NOMO-1 treated with dmso at 0.1 percent for 144 hours (cell line): ENCODE measurements around the gene AGBL1.

ENCODE experiments used
- DNase-seq: peaks from one replicate; lab custom pipeline; 2025; ENCODE audit not compliant: unreplicated experiment; lab: John Stamatoyannopoulos, UW

The AGBL1 gene

DNA sequence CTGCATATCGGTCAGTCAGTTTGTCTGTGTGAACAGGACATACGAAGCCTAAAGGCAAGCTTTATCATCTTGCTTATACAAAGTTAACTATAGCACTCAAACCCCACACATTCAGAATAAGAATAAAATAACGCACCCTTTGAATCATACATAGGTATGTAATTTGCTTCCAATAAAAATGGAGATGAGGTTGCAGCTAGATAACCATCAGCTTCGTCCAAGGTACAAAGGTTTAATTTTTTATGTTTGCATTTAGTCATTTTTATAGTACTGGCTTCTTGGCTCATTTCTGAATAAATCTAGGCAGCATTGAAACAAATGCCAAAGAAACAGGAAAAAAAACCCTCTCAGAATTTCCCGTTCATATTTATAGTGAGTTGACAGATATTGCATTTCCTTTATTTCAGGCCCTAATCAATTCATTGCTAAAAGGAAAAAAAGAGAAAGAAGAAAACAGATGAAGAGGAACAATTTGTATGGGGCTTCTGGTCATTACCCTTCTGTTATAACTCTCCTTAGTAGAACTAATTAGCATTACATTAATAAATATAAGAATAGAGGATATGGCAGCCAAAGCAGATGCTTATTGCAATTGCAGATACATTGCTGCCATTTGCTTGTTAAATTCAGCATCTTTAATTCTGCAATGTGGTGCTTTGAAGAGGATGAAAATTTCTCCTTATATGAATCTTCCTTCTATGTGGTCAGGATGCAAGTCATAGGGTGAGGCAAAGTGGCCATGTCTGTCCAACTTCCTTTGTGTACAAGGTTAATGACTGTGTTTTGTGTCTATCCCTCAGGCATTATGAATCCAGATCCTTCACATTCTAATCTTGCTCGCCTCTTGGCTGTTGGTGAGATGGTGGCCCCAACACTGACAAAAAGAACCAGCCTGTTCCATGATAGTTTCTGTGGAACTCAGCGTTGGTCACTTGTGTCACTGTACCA is 550.0 kb downstream of the AGBL1 start:
- DNase-seq = no peak

DNA sequence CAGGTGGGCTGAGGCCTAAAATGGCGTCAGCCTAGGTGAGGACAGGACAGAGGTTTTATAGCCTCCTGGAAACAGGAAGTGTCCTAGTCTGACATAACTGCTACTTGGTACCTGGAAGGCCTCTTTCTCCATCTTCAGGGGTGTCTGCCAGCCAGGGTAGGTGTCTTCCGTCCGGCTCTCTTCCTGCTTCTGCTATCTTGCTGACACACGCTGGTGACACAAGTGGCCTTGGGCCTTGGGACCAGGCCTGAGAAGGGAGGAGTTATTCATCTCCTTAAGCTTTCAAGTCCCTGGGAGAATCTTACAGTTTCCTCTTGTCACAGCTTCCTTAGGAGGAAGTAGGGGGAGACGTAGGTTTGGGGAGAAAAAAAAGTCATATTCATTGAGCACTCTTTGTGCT is 551.3 kb downstream of the AGBL1 start:
- DNase-seq = no peak

DNA sequence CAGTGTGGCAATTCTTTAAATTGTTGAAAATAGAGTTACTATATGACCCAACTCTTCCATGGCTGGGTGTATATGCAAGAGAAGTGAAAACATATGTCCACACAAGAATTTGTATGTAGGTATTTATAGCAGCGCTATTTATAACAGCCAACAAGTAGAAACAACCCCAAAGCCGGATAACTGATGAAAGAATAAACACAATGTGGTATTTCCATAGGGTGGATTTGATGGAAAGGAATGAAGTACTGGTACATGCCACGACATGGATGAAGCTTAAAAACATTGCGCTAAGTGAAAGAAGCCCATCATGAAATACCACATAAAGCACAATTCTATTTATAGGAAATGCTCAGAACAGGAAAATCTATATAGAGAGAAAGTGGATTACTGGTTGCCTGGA is 554.5 kb downstream of the AGBL1 start:
- no peak for DNase-seq

DNA sequence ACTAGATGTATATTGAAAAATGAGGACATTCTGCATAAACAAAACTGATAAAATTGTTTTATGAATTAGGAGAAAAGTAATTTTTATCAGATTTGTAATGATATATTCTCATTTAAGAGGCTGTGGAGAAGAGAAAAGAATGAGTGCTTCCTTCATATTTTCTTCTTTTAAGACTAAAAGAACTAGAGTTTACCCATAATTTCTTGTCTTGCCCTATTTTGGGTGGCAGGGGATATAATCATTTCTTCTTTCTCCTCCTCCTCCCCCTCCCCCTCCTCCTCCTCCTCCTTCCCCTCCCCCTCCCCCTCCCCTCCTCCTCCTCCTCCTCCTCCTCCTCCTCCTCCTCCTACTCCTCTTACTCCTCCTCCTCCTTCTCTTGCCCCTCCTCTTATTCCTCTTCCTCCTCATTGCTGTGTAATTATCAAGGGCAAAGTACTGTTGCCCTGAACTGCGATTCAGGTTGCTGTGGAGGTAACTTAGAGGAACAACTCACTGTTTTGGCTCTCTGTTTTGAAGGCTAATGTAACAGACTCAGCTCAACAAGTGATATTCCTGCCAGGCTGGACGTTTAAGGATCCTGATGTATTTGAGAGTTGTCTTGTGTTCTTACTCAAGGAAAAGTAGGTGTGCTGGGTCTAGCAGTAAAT is 555.4 kb downstream of the AGBL1 start:
- no peak for DNase-seq

DNA sequence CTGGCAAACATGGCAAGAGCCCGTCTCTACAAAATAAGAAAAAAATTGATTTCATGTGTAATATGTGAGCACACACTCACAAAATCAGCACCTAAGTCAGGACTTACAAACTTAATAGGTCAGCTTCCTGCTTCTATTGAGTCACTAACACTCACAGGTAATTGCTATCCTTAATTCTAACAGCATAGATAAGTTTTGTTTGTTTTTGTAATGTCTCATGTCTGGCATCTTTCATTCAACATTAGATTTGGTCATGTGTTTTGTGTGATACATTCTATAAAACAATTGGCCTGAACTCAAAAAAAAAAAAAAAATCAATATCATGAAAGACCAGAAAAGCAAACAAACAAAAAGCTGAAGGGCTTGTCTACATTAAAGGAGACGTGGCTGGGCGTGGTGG is 564.7 kb downstream of the AGBL1 start:
- no peak for DNase-seq

DNA sequence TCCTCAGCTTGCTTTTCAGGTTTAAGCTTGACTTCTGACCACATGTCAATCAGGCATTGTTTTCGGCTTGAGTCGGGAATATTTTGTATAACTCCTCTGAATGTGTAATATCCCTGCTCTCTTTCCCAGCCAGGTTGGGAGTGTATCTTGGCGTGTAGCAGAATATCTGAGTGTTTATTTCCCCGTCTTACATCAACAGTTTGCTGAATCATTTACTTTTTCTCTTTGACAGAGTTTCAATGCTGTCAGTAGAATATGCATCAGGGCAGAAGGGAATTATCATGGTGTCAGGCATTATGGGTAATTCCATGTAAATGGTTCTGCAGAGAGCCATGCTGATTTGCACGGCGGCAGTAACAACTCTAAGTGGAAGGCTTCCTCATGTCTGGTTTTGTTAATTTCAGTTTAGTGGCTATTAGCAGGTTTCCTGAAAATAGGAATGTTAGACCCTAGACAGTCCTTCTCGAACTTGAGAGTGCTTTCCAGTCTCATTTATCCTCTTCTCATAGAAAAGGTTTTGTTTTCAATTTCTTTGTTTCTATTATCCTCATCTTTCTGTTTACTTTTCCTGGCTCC is 566.3 kb downstream of the AGBL1 start:
- DNase-seq = no peak

DNA sequence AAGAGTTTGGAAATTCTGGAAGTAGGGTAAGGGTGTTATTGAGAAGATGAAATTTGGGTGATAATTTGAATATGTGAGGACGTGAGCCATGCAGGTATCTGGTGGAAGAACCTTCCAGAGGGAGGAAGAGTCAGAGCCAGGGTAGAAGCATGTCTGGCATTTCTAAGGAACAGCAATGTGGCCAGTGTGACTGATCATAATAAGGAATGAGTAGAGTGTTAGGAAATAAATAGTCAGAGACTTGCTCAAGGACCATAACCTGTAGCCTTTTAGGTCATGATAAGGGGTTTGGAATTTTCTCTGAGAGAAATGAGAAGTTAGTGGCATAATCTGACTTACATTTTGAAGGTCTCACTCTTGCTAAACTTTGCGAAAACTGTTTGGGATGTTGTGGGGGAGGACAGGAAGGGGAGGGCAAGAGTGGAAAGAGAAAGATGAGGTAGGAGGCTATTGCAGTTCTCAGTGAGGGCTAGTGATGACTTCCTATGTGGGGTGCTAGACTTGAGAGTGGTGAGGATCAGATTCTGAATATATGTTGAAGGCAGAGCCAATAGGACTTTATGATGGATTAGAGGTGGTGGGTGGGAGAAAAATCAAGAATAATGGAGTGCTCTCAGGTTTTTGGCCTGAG is 568.3 kb downstream of the AGBL1 start:
- DNase-seq = no peak

DNA sequence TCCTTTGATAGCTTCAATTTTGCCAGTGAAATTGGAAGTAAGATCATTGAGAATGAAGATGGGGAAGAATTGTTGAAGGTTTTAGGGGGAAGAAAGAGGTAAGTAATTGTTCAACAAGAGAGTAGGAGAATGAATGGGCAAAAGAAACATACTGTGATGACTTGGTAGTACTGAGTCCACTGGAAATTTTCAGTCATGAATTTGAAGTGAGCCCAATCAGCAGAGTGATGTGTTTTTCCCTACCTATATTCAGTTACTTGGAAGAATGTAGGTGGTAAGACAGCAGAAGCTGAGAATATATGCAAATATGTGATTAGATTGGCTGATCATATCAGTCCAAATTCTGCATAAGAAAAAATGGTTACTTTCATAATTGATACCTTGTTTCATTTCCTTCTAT is 569.6 kb downstream of the AGBL1 start:
- no peak for DNase-seq

DNA sequence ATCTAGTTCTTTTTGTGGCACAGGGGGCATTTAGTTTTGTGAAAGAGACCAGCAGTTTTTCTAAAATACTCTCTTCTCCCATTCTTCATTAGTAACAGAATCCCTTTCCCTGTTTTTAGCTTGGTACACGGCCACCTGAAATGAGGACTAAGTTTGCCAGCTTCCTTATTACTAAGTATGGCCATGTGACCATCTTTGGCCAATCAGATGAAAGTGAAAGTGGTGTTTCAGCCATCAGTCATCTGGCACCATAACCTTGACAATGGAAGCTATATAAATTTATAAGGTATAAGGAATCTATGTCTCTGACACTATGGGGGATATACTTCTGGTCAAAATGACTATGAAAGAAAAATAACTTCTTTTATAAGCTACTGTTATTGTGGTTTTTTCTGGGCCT is 570.4 kb downstream of the AGBL1 start:
- no peak for DNase-seq

DNA sequence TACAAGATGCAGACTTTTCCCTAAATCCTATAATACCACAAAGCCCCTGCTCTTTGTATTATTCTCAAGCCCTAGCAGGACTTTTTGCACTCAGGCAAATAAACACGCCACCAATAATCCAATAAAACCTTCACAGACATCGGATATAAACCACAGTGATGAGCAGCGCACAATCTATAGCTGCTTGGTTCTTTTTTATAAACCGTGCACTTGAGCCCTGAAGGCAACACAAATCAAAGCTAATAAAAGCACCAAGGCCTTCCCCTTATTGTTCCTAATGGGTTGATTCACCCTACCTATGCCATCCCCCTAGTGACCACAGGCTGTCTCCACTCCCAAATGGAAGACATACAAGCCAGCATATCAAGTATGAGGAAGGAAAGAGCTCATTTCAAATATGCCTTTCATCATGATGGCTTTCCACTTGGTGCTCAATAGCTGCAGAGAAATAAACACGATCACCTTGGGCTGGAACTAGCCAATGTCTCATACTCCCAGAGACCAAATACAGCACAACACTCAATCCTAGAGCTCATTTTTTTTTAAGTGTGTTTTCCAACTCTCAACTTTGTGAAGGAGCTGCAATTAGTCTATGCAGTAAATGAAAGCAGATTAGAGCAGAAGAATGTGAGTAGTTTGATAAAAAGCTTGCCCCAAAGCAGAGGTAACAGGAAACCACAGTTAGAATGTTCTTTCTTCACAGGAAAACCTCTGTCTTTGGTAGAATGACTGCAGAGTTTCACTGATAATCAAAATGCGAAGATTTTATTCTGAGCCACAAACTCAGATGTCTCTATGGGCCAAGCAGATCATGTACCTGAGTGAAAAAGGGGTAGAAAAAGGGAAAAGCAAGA is 573.9 kb downstream of the AGBL1 start:
- no peak for DNase-seq

DNA sequence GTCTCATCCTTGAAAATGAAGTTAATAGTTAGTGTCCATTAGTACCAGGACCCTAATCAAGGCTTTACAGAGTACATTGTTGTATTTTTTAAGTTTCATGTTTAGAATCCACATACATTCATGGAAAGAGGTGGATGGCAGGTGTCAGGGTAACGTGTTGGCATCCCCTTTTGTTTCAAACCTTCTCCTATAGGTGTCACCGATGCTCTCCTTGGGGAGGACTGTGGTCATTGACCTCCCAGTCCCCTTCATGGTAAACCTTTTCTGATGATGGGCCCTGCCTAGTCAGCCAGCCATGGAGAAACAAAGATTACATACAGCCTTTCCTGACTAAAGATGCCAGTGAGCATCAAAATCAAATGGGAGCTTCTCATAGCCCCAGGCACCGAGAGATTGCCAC is 574.8 kb downstream of the AGBL1 start:
- no peak for DNase-seq

DNA sequence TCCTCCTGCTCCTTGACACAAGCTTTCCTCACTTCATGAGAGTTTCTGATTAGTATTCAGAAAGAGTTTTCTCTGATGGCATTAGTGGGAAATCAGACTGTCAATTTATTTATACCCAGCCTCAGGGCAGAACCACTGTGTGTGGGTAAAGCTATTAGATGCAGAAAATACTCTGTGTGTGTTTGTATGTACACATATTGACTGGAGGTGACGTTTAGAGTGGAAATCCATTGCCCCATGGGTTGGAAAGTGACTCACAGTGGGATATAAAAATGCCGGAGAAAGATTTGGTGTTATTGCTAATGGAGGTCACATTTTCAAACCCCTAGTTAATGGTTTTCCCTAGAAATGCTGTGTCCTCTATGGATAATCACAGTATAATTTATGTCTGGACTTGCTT is 577.6 kb downstream of the AGBL1 start:
- DNase-seq = no peak

DNA sequence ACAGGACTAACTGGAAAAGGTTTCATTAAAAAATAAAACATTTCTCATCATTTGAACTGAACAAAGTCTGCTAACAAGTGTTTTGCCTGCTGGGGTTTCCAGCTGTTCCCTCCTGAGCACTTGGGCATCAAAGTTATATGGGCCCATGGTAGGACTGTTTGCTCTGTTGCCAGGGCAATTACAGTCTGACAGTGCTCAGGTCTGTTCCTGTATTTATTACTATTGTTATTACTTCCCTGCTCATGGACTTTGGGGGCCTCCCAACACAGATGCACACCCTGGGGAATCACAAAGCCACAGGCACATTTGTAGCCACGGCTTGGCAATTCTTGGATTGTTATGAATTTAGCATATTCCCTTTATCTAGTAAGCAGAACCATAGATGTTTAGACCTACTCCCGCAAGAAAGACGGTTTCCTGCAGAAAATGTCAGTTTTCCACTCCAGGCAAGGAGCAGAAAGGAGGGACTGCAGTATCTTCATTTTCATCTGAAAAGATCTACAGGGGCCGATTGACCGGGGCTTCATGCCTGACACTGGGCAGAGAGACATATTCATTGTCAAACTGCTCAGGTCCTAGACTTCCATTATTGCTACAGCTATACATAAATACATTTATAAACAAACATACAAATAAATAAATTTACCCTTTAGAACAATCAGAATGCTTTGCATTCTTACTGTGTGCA is 580.2 kb downstream of the AGBL1 start:
- no peak for DNase-seq

DNA sequence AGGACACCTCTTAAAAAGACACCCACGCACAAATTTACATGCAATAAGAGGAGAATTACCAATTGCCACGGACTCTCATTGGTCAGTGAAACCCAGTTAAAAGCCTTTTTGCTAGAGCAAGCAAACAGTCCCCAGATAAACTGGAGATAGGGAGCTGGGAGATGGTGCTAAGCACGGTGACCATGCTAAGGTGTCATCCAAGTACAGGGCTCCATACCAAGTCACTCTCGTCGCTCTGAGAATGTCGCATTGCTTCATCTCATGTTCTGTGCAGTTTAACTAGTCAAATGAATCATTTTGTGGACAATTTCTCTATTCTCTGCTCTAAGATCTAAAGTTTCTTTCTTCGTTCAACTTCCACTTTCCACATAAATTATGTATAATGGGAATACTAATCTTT is 581.9 kb downstream of the AGBL1 start:
- no peak for DNase-seq

DNA sequence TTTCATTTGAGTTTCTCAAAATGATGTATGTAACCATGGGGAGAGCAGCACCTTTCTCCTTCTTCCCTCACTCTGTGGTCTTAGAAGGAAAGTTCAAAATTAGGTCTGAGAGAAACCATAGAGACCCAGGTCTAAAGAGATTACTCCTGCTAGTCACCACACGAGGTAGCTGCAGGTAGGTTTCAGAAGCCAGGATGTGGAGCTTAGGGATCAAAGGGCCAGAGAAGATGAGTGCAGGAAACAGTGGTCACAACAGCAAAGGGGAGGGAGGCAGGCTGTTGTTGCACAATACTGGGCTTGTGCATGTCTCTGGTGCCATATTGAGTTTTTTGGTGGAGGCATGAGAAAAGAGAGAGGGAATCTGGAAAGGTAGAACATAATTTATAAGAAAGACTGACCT is 583.6 kb downstream of the AGBL1 start:
- DNase-seq = no peak

DNA sequence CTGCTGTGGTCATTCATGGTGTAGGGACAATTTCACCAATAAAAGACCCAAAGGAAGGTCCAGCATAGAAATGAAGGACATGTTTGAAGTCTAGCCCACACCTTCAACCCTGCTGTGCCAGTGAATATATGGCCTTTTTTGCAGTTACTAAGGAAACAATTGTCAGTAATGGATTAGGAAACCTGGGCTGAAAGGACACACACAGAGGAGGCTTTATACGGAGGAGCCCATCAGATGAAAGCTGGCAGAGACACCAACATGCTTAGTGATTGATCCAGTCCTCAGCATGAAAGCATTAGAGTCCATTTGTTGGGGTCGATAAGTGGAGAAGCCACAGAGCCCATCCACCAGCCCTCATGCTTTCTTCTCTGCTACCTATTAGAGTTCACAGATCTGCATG is 584.3 kb downstream of the AGBL1 start:
- DNase-seq = no peak

DNA sequence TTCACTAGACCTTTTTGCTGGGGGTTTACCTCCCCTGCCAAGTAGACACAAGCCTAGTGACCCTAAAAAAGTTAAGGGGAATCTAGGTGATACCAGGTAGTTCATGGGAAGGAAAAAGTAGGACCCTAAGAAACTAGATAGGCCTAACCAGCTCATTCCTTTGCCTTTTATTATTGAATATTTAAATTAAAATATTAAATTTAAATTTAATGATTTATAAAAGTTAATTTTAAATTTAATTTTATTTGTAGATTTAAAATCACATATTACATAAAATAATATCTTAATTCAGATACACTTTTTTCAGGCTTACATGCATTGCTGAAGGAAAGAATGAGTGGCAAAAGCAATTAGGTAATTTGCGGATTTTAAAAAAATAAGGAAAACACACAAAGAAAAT is 584.9 kb downstream of the AGBL1 start:
- DNase-seq = no peak

DNA sequence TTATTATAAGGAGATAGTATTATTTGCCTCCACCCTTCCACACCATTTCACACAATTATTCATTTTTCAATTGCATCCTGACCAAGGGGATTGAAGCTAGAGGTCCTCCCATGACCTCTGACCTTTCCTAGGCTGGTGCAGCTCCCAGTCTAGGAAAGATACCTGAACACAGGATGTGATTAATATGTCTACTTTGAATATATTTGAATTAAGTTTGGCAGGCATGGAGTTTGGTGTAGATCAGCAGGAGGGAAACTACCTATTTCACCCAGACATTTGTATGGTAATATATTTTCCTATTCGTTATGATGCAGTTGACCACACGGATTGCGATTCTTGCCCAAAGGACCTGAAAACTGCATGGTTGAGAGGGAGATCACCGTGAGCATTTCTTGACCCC is 596.3 kb downstream of the AGBL1 start:
- DNase-seq = no peak

DNA sequence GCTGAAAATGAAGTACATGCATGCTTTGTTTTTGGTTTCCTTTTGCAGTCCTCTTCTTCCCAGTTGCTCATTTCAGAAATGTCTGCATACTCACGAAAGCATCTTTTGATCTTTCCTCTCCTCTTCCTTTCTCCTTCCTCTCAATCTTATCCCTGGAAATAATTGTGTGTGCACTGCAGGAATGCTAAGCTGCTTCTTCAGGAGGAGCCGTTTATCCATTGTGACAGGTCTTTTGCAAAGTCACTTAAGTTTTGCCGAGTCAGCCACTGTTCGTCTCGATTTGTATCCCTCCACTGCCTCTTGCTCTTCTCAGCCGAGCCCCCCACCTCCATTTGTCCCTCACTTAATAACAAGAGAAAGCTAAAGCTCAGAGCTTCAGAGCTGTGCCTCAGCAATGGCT is 597.6 kb downstream of the AGBL1 start:
- no peak for DNase-seq

DNA sequence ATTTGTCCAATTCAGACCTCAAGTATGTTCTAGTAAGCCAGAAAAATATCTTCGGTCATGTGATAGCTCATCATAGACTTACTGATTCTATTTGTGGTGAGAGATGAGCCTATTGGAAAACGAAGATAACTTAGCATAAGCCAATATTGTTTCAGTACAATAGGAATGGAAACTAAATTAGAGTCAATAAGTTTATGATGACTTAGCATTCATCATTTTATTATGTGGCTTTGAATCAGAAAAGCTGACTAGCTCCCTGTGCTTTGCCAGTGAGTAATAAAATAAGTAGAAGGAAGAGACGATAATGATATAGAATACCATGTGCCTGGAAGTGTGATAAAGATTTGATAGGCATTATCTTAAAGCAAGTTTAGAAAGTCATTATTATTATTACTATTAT is 605.6 kb downstream of the AGBL1 start:
- DNase-seq = no peak
